ENCODE data around the gene TMCO4. TPM values are rescaled to one million over a fixed set of nuclear protein-coding genes. Genes with fewer than 3 reads are reported as not detected.

Gene TMCO4
- total and polyA plus RNA-seq, 10 of the 15 experiments (the other 5 are each of a cell fraction or from before 2014, with no cell fraction given) = 2.4 to 20.8 (median 13.0) TPM

DNA sequence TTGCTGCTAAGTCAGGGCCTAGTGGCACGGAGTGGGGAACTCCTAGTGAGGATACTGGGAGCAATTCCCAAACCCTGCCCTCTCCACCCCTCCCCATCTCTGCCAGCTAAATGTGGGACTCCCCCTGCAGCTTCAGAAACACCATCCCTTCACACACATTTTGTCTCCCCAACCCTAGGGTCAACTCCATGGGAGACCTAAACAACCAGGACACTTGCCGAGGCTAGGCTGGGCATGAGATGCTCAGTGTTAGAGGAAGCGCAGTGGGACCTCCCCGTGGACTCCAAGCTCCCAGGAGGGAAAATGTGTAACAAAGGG lies 13.9 kb upstream of the TMCO4 start:
- ATAC-seq (no peak), DNase-seq (ENCODE audit: low read depth, low spot score) (no peak), FAIRE-seq (no peak)
- in situ Hi-C loops (cut with MboI) (no loop called here), intact Hi-C loops (cut with micrococcal nuclease; ENCODE audit: unreplicated experiment) (no loop called here)
- H3K4me3 ChIP-seq = no peak overlapping the region
- POLR2A ChIA-PET = no interaction called here
- RAD21 ChIA-PET (ENCODE audit: unreplicated experiment) = no interaction called here
- no peak overlapping the region for H3K4me2 ChIP-seq (ENCODE audit: control insufficient read depth, insufficient read depth)
- no peak overlapping the region for H3K27ac ChIP-seq (ENCODE audit: control insufficient read depth, insufficient read depth)
- no peaks in the 10 kb centered on the region for H3K36me3 ChIP-seq (ENCODE audit: control insufficient read depth in 2 of 2, insufficient read depth in 2 of 2, low read length in 1 of 2)
- H3K9ac ChIP-seq (ENCODE audit: control insufficient read depth, insufficient read depth, low read length) = no peak overlapping the region
- SMC1A ChIA-PET (ENCODE audit: uncharacterized antibody, unreplicated experiment) = interaction anchor here (1.6 kb wide), 1 partner anchor 98 kb away, joined by 3 read pairs; no protein-coding TSS in a partner anchor
- BruUV-seq (replicated peaks) = no TSS peak
- H3K9me3 ChIP-seq (replicated peaks; ENCODE audit: control insufficient read depth, insufficient read depth, low read length) = no peaks in the 10 kb centered on the region
- no peaks in the 10 kb centered on the region for H3K4me1 ChIP-seq (ENCODE audit: control insufficient read depth, insufficient read depth, low read length)
- TF ChIP-seq, protein P1, sequence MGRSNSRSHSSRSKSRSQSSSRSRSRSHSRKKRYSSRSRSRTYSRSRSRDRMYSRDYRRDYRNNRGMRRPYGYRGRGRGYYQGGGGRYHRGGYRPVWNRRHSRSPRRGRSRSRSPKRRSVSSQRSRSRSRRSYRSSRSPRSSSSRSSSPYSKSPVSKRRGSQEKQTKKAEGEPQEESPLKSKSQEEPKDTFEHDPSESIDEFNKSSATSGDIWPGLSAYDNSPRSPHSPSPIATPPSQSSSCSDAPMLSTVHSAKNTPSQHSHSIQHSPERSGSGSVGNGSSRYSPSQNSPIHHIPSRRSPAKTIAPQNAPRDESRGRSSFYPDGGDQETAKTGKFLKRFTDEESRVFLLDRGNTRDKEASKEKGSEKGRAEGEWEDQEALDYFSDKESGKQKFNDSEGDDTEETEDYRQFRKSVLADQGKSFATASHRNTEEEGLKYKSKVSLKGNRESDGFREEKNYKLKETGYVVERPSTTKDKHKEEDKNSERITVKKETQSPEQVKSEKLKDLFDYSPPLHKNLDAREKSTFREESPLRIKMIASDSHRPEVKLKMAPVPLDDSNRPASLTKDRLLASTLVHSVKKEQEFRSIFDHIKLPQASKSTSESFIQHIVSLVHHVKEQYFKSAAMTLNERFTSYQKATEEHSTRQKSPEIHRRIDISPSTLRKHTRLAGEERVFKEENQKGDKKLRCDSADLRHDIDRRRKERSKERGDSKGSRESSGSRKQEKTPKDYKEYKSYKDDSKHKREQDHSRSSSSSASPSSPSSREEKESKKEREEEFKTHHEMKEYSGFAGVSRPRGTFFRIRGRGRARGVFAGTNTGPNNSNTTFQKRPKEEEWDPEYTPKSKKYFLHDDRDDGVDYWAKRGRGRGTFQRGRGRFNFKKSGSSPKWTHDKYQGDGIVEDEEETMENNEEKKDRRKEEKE (IDR thresholded peaks at IDR 0.05) = no peak
- no peak for TF ChIP-seq POLR2AphosphoS2 (IDR thresholded peaks at IDR 0.05; ENCODE audit: low read depth, low read length)
- no peak for TF ChIP-seq NFIC (IDR thresholded peaks at IDR 0.05; ENCODE audit: low read depth, low read length)
- TF ChIP-seq EP300 (IDR thresholded peaks at IDR 0.05; ENCODE audit: borderline replicate concordance in 1 of 2, control insufficient read depth in 1 of 2, low read depth in 2 of 2, low read length in 2 of 2) = no peak
- TF ChIP-seq, protein P2, sequence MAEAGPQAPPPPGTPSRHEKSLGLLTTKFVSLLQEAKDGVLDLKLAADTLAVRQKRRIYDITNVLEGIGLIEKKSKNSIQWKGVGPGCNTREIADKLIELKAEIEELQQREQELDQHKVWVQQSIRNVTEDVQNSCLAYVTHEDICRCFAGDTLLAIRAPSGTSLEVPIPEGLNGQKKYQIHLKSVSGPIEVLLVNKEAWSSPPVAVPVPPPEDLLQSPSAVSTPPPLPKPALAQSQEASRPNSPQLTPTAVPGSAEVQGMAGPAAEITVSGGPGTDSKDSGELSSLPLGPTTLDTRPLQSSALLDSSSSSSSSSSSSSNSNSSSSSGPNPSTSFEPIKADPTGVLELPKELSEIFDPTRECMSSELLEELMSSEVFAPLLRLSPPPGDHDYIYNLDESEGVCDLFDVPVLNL (IDR thresholded peaks at IDR 0.05; ENCODE audit: low read depth, low read length) = no peak
- no peak for TF ChIP-seq NFYB (IDR thresholded peaks at IDR 0.05; ENCODE audit: insufficient read depth, low read depth, low read length)
- TF ChIP-seq SMC3 (IDR thresholded peaks at IDR 0.05; ENCODE audit: borderline replicate concordance, low read length) = no peak
- no peak for TF ChIP-seq HDGF (IDR thresholded peaks at IDR 0.05)
- no peak for TF ChIP-seq PAX8 (IDR thresholded peaks at IDR 0.05)
- TF ChIP-seq MXI1 (IDR thresholded peaks at IDR 0.05; ENCODE audit: low read depth, low read length) = no peak
- TF ChIP-seq, protein P3, sequence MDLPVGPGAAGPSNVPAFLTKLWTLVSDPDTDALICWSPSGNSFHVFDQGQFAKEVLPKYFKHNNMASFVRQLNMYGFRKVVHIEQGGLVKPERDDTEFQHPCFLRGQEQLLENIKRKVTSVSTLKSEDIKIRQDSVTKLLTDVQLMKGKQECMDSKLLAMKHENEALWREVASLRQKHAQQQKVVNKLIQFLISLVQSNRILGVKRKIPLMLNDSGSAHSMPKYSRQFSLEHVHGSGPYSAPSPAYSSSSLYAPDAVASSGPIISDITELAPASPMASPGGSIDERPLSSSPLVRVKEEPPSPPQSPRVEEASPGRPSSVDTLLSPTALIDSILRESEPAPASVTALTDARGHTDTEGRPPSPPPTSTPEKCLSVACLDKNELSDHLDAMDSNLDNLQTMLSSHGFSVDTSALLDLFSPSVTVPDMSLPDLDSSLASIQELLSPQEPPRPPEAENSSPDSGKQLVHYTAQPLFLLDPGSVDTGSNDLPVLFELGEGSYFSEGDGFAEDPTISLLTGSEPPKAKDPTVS (IDR thresholded peaks at IDR 0.05; ENCODE audit: low read depth, low read length) = no peak
- TF ChIP-seq STAT1 (conservative IDR thresholded peaks at IDR 0.05) = no peak
- no peak for TF ChIP-seq GABPA (IDR thresholded peaks at IDR 0.05; ENCODE audit: low read depth)
- TF ChIP-seq, protein P4, sequence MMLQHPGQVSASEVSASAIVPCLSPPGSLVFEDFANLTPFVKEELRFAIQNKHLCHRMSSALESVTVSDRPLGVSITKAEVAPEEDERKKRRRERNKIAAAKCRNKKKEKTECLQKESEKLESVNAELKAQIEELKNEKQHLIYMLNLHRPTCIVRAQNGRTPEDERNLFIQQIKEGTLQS (IDR thresholded peaks at IDR 0.05; ENCODE audit: borderline replicate concordance, extremely low read depth, low read depth, low read length) = no peak
- TF ChIP-seq SMAD5 (IDR thresholded peaks at IDR 0.05; ENCODE audit: low read depth) = no peak
- TF ChIP-seq POLR2A (IDR thresholded peaks at IDR 0.05; ENCODE audit: low read depth, low read length) = no peak
- no peak for TF ChIP-seq ZZZ3 (IDR thresholded peaks at IDR 0.05; ENCODE audit: control insufficient read depth, insufficient read length, low read depth)
- H2AFZ ChIP-seq (ENCODE audit: control insufficient read depth, low read depth, low read length) = no peak overlapping the region
- WGBS (ENCODE audit: insufficient coverage, insufficient replicate concordance, low lambda C conversion rate, missing lambda C conversion rate) = 51% methylated on average over 4 of the region's 4 CpGs
- no peaks in the 10 kb centered on the region; a peak in 1 of 4 replicates for H3K27me3 ChIP-seq (replicated peaks in 1 of 2; ENCODE audit: control insufficient read depth in 2 of 2, insufficient read depth in 2 of 2, low read length in 1 of 2)
- H4K20me1 ChIP-seq (ENCODE audit: control insufficient read depth, insufficient read depth) = no peaks in the 10 kb centered on the region
- no peaks in the 10 kb centered on the region for H3K79me2 ChIP-seq (ENCODE audit: control insufficient read depth, insufficient read depth, low read length)
- CTCF ChIA-PET = interaction anchor here (0.6 to 1.6 kb wide), 9 partner anchors 11 to 566 kb away, joined by 3 to 7 read pairs (median 4); no protein-coding TSS in a partner anchor
